ENCODE data around the gene WDR6.

Gene WDR6

DNA sequence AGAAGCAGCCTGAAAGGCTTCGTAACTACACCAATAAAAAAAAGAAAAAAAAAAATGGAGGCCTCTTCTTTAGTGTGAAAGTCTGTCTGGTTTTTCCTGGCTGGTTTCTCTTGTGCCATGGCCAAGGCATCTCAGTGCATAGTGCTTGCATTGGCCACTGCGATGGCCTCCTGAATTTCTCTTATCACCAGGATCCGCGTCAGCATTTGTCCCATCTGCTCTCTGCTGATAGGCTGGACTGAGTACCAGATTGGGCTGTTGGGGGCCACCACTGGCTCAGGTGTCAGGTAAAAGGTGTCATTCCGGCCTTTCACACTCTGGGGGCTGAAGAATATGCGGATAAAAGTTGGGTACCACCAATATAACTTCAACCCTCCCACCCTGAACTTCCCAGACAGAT lies 23.1 kb downstream of the WDR6 start:
- DNase-seq = no peak

DNA sequence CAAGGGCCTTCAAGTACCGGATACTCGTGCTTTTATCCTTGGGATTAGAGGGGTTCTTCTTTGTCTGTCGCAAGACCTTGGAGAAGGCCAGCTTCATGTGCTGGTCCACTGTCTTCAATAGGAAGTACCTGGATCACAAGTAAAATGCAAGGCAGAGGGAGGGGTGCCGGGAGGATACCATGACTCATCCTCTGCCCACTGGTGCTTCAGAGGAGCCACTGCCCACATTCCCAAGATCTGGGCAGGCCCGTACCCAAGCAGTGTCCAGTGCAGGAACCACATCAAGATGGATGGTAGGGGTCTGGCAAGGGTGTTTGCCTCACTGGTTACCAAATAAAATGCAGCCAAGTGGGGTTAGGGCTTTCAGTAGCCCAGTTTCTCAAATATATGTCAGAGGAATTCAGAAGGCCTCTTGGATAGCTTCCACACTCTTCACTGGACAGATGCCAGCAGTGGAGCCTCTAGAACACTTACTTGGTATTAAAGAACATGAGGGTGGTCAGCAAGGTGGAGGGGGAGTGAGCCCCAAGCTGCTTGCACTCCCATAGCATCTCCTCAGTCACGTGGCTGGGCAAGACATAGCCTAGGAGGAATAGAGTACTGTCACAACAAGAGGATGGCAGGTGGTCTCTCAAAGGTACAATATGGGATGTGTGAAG lies 25.6 kb downstream of the WDR6 start:
- no peak for DNase-seq

DNA sequence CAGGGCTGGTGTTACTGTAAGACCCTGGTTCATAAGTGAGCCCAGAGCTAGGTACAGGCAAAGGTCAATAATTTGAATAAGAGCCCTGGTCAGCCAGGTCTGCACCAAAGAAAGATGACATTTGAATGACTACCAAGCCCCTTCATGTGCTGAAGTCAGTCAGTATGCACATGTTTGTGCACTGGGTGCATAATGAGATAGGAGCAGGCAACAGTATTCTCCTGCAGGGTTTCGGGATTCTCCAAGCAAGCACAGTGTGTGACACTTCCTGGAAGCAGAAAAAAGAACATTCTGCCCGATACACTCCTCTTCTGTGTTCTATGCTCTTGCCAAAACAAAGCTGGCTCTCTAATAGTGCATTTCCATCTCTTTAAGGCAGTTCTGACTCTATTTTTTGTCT lies 27.5 kb downstream of the WDR6 start:
- no peak for DNase-seq

DNA sequence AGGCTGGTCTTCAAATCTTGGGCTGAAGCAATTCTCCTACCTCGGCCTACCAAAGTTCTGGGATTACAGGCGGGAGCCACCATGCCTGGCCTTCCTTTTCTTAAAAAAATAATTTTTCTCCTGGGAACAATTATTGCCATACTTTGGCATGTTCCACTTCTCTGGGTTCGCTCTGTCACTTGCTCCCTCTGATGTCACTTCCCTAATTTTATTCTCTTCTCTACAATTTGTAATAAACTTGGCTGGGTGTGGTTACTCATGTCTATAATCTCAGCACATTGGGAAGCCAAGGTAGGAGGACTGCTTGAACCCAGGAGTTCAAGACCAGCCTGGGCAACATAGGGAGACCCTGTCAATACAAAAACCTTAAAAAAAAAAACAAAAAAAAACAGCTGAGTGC lies 28.1 kb downstream of the WDR6 start:
- no peak for DNase-seq

DNA sequence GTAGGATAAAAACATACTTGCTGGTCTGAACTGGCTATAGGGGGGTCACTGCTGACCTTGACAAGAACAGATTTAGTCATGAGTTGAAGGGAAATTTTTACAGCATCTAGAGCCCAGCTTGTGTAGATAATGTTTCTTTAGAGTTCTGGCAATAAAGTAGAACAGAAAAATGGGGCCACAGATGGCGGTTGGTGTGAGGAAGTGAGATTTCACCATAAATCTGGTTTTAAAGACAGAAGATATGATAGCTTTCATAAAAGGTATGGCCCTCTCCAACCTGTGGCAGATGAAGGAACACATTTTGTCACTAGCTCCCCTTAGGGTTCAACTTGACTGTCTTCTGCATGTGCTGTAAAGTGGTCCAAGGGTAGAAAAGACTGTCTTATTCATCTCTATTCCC lies 46.4 kb downstream of the WDR6 start:
- no peak for DNase-seq

DNA sequence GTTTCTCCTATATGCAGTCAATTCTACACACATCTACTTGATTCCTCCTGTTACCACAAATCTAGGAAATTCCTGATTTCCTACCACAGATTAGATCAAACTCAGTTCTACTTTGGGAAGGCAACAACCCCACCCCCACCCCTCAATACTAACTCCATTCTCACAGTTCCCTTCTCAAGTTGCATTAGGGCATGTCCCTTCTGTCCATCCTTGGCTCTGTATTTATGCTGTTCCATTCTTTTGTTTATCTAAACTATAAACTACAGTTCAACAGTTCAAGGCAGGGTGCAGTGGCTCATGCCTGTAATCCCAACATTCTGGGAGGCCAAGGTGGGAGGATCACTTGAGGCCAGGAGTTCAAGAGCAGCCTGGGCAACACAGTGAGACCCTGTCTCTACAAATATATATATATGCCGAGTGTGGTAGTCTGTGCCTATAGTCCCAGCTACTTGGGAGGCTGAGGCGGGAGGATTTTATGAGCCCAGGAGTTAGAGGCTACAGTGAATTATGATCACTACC lies 47.2 kb downstream of the WDR6 start:
- DNase-seq = no peak

DNA sequence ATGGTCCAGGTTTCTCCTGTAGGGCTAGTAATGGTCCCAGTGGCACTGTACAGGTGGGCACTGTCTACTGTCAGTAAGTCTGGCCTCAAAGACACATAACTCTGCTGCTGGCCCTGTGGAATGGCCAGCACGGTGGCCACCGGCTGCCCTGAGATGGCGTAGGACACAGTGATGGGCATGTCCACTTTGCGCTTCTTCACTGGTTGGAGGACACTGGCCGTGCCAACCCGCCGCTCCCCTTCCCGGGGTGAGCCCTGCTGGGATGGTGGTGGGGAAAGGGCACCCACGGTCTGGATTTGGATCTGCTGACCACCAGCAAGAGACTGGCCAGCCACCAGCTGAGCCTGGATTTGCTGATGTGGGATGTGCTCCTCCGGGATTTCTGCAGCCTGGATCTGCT lies 50.1 kb downstream of the WDR6 start:
- no peak for DNase-seq

DNA sequence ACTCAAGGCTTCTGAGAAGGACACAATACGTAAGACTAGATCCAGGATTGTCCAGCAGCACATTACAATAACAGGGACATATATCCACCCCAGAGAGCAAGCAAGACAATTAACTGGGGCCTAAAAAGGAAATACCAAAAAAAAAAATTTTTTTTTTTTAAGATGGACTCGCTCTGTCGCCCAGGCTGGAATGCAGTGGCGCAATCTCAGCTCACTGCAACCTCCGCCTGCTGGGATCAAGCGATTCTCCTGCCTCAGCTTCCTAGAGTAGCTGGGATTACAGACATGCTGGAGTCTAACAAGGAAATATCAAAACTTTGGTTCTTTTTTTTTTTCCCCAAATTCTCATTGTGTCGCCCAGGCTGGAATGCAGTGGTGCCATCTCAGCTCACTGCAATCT lies 50.8 kb downstream of the WDR6 start:
- no peak for DNase-seq

Measured in NCI-H187 treated with DMSO at 0.1 percent for 48 hours (cell line).